ENCODE measurements around the gene TRHDE. TPM values are rescaled to one million over a fixed set of nuclear protein-coding genes. Genes with fewer than 3 reads are reported as not detected.

The TRHDE gene
- total RNA-seq, 1 experiment from 2014 or later: 16.5 TPM

DNA sequence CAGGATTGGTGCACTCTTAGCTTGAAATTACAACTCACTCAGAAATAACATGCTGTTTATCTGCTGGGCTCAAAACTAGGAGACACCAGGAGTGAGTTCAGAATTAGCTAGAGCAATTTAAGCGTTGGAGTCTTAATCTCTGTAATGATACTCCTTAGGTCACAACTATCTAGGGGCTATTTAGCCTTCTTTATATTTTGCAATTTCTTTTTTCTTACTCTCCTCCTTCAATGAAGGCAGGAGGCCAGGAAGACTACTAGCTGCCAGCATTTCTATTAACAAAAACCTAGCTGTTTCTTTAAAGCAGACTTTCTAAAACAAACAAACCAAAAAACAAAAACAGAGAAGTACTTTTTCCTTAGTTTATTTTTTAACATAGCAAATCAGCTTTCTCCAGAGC, 226.2 kb downstream of the TRHDE start:
- H3F3A ChIP-seq (ENCODE audit: low read length, unreplicated experiment): no peaks in the 10 kb centered on the region
- ChIA-PET CTCF (no interaction called here), POLR2A (ENCODE audit: unreplicated experiment) (no interaction called here)
- no peak for DNase-seq
- no peak overlapping the region for H3K9ac ChIP-seq (ENCODE audit: low read length)
- H3K27me3 ChIP-seq (ENCODE audit: low read length): no peaks in the 10 kb centered on the region
- ATAC-seq: no peak
- no peaks in the 10 kb centered on the region for H3K9me3 ChIP-seq (ENCODE audit: low read length)
- no peak overlapping the region for H3K4me3 ChIP-seq (ENCODE audit: low read length)
- BruUV-seq (replicated peaks): no TSS peak
- H3K9me2 ChIP-seq (replicated peaks; ENCODE audit: low read length): no peaks in the 10 kb centered on the region
- no peaks in the 10 kb centered on the region for H3K79me2 ChIP-seq (ENCODE audit: low read length)
- H4K20me1 ChIP-seq (ENCODE audit: low read length): no peaks in the 10 kb centered on the region
- intact Hi-C loops (cut with micrococcal nuclease): loop anchor here (5.0 kb wide), 1 partner anchor 44 kb away; no protein-coding TSS in a partner anchor
- TF ChIP-seq, protein P1, sequence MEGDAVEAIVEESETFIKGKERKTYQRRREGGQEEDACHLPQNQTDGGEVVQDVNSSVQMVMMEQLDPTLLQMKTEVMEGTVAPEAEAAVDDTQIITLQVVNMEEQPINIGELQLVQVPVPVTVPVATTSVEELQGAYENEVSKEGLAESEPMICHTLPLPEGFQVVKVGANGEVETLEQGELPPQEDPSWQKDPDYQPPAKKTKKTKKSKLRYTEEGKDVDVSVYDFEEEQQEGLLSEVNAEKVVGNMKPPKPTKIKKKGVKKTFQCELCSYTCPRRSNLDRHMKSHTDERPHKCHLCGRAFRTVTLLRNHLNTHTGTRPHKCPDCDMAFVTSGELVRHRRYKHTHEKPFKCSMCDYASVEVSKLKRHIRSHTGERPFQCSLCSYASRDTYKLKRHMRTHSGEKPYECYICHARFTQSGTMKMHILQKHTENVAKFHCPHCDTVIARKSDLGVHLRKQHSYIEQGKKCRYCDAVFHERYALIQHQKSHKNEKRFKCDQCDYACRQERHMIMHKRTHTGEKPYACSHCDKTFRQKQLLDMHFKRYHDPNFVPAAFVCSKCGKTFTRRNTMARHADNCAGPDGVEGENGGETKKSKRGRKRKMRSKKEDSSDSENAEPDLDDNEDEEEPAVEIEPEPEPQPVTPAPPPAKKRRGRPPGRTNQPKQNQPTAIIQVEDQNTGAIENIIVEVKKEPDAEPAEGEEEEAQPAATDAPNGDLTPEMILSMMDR (conservative IDR thresholded peaks at IDR 0.05; ENCODE audit: low read depth, low read length): no peak
- TF ChIP-seq EZH2 (IDR thresholded peaks at IDR 0.05; ENCODE audit: low read length, unreplicated experiment) (no peak), EZH2phosphoT487 (IDR thresholded peaks at IDR 0.05; ENCODE audit: borderline replicate concordance, low read length) (no peak)
- no peaks in the 10 kb centered on the region for H3K36me3 ChIP-seq (ENCODE audit: low read depth, low read length)
- no peak overlapping the region for H3K4me2 ChIP-seq (ENCODE audit: low read length)
- H3K27ac ChIP-seq (ENCODE audit: low read length): no peak overlapping the region
- peaks cover 24% of the 10 kb centered on the region for H3K4me1 ChIP-seq (ENCODE audit: insufficient read depth, low read length)
- no peak overlapping the region for H2AFZ ChIP-seq (ENCODE audit: low read length)

DNA sequence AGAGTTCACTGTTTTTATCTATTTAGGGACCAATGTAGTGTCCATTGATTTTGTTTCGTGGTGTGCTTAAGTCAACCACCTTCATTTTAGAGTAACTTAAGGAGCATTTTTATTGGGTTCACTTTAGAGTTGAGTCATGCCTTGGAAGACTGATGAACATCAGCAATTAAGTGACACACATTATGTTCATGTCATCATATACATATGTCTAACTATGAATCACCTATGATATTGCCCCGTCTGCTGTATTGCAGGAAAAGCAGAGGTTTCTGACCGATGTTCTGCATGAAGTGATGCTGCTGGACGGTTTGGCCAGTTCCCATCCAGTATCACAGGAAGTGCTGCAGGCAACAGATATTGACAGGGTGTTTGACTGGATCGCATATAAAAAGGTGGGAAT, 227.1 kb downstream of the TRHDE start:
- no peaks in the 10 kb centered on the region for H4K20me1 ChIP-seq (ENCODE audit: low read length)
- H3K4me1 ChIP-seq (ENCODE audit: insufficient read depth, low read length): peaks cover 24% of the 10 kb centered on the region
- H3K36me3 ChIP-seq (ENCODE audit: low read depth, low read length): no peaks in the 10 kb centered on the region
- no peaks in the 10 kb centered on the region for H3K27me3 ChIP-seq (ENCODE audit: low read length)
- H2AFZ ChIP-seq (ENCODE audit: low read length): no peak overlapping the region
- H3K27ac ChIP-seq (ENCODE audit: low read length): peak overlapping the region; percentile 36
- ChIA-PET POLR2A (ENCODE audit: unreplicated experiment) (no interaction called here), CTCF (interaction anchor here (0.6 kb wide), 1 partner anchor 231 kb away, joined by 5 read pairs; no protein-coding TSS in a partner anchor)
- BruUV-seq (replicated peaks): no TSS peak
- H3K4me2 ChIP-seq (ENCODE audit: low read length): peak overlapping the region; percentile 39
- intact Hi-C loops (cut with micrococcal nuclease): loop anchor here (5.0 kb wide), 1 partner anchor 43 kb away; no protein-coding TSS in a partner anchor
- no peak overlapping the region for H3K4me3 ChIP-seq (ENCODE audit: low read length)
- no peaks in the 10 kb centered on the region for H3K9me2 ChIP-seq (replicated peaks; ENCODE audit: low read length)
- DNase-seq (peak; percentile 85), ATAC-seq (peak; percentile 93)
- no peaks in the 10 kb centered on the region for H3K9me3 ChIP-seq (ENCODE audit: low read length)
- no peaks in the 10 kb centered on the region for H3F3A ChIP-seq (ENCODE audit: low read length, unreplicated experiment)
- TF ChIP-seq EZH2phosphoT487 (IDR thresholded peaks at IDR 0.05; ENCODE audit: borderline replicate concordance, low read length) (no peak), EZH2 (IDR thresholded peaks at IDR 0.05; ENCODE audit: low read length, unreplicated experiment) (no peak)
- TF ChIP-seq, protein P1 (conservative IDR thresholded peaks at IDR 0.05; ENCODE audit: low read depth, low read length): no peak
- H3K9ac ChIP-seq (ENCODE audit: low read length): no peak overlapping the region
- no peaks in the 10 kb centered on the region for H3K79me2 ChIP-seq (ENCODE audit: low read length)

DNA sequence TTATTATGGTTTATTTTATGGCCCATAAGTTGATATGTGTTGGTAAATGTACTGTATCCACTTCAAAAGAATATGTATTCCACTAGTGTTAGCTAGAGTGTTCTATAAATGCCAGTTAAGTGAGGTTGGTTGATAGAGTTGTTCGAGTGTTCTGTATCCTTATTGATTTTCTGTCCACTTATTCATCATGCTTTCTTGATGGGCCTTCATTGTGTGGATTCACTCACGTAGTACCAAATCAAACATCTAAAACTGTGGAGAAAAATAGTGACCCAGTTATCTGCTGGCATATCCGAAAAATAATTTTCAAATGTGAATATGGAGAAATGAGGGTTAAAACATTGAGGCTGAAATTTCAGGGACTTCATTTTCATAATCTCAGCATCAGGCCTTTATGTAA, 230.4 kb downstream of the TRHDE start:
- no peak overlapping the region for H3K4me3 ChIP-seq (ENCODE audit: low read length)
- ChIA-PET POLR2A (ENCODE audit: unreplicated experiment) (no interaction called here), CTCF (no interaction called here)
- H3K9ac ChIP-seq (ENCODE audit: low read length): no peak overlapping the region
- intact Hi-C loops (cut with micrococcal nuclease): no loop called here
- no peaks in the 10 kb centered on the region for H3K27me3 ChIP-seq (ENCODE audit: low read length)
- H3F3A ChIP-seq (ENCODE audit: low read length, unreplicated experiment): no peaks in the 10 kb centered on the region
- no peaks in the 10 kb centered on the region for H3K79me2 ChIP-seq (ENCODE audit: low read length)
- no peak overlapping the region for H3K4me2 ChIP-seq (ENCODE audit: low read length)
- no peak overlapping the region for H2AFZ ChIP-seq (ENCODE audit: low read length)
- BruUV-seq (replicated peaks): no TSS peak
- H3K36me3 ChIP-seq (ENCODE audit: low read depth, low read length): no peaks in the 10 kb centered on the region
- no peaks in the 10 kb centered on the region for H4K20me1 ChIP-seq (ENCODE audit: low read length)
- TF ChIP-seq EZH2 (IDR thresholded peaks at IDR 0.05; ENCODE audit: low read length, unreplicated experiment) (no peak), EZH2phosphoT487 (IDR thresholded peaks at IDR 0.05; ENCODE audit: borderline replicate concordance, low read length) (no peak)
- TF ChIP-seq, protein P1 (conservative IDR thresholded peaks at IDR 0.05; ENCODE audit: low read depth, low read length): no peak
- H3K9me2 ChIP-seq (replicated peaks; ENCODE audit: low read length): no peaks in the 10 kb centered on the region
- DNase-seq: no peak
- no peak for ATAC-seq
- H3K4me1 ChIP-seq (ENCODE audit: insufficient read depth, low read length): peaks cover 24% of the 10 kb centered on the region
- H3K9me3 ChIP-seq (ENCODE audit: low read length): no peaks in the 10 kb centered on the region
- no peak overlapping the region for H3K27ac ChIP-seq (ENCODE audit: low read length)
